HepG2 (cell line): Measurements from ENCODE around the gene CLIC4. TPM values are rescaled to one million over a fixed set of nuclear protein-coding genes. Genes with fewer than 3 reads are reported as not detected.
A peak's percentile ranks its signal among the peaks of the same experiment; 100 is the strongest.

Experiments used
- MATR3 ChIP-seq: sonication (generic); formaldehyde crosslinking; IDR thresholded peaks from 2 replicates; pipeline ENCODE4 v1.4.0; 2020; ENCODE audit warnings: missing genetic modification reagents
- MIXL1 ChIP-seq: IDR thresholded peaks from 2 replicates; pipeline ENCODE4 v1.6.1; 2016
- SMARCC2 ChIP-seq: fragments of 450-650 bp; IDR thresholded peaks from 2 replicates; pipeline ENCODE4 v1.6.1; 2017; ENCODE audit warnings: antibody characterized with exemption, mild to moderate bottlenecking
- SOX13 ChIP-seq, 3 experiments: fragments of 450-650 bp in 1 of 3; sonication (generic) in 1 of 3; formaldehyde crosslinking in 1 of 3; IDR thresholded peaks in 2 of 3; conservative IDR thresholded peaks in 1 of 3; 2 replicates each; pipeline versions ENCODE4 v1.5.0 to v1.6.1; 2016 to 2020; ENCODE audit warnings: antibody characterized with exemption in 1 of 3, mild to moderate bottlenecking in 1 of 3, missing compliant biosample characterization in 1 of 3, missing genetic modification reagents in 1 of 3, moderate library complexity in 1 of 3
- THYN1 ChIP-seq: sonication (generic); formaldehyde crosslinking; IDR thresholded peaks from 2 replicates; pipeline ENCODE4 v1.8.1; 2023; ENCODE audit warnings: low read depth, mild to moderate bottlenecking, moderate library complexity, missing genetic modification reagents, borderline replicate concordance
- ZMYM3 ChIP-seq: sonication (generic); formaldehyde crosslinking; IDR thresholded peaks from 2 replicates; pipeline ENCODE4 v1.5.1; 2020; ENCODE audit warnings: mild to moderate bottlenecking, missing genetic modification reagents
- ZNF263 ChIP-seq: sonication (generic); formaldehyde crosslinking; IDR thresholded peaks from 2 replicates; pipeline ENCODE4 v1.4.0; 2020; ENCODE audit warnings: missing genetic modification reagents
- ZNF773 ChIP-seq: sonication (generic); formaldehyde crosslinking; IDR thresholded peaks from 2 replicates; pipeline ENCODE4 v1.4.0; 2020; ENCODE audit warnings: missing genetic modification reagents, borderline replicate concordance
- polyA plus RNA-seq, 8 experiments: library from polyadenylated mRNA; depleted of rRNA in 3 of 8; stranded (reverse) in 7 of 8; unstranded in 1 of 8; fragments of >200 nt; fragmentation: Illumina TruSeq in 4 of 8; extraction: Trizol in 4 of 8; gene quantifications; 2 replicates each; pipeline versions ENCODE4 v1.2.1 to v1.2.3, GENCODE V29; 2011 to 2016; ENCODE audit warnings: low read depth in 4 of 8, missing spikeins in 1 of 8, mixed read lengths in 1 of 8; ENCODE audit not compliant: insufficient read depth in 1 of 8
- total RNA-seq, 5 experiments: library from RNA; depleted of rRNA; stranded (reverse); fragments of >200 nt; fragmentation: Illumina TruSeq; extraction: Trizol; gene quantifications; 2 replicates each; pipeline ENCODE4 v1.2.3, GENCODE V29; 2016; ENCODE audit warnings: low read depth in 1 of 5
- TF ChIP-seq, protein P1 (sequence below): sonication (generic); formaldehyde crosslinking; IDR thresholded peaks from 2 replicates; pipeline ENCODE4 v1.5.1; 2020; ENCODE audit warnings: missing genetic modification reagents, mild to moderate bottlenecking, borderline replicate concordance
- TF ChIP-seq, protein P2 (sequence below): sonication (generic); formaldehyde crosslinking; conservative IDR thresholded peaks from 2 replicates; pipeline ENCODE4 v1.8.0; 2022; ENCODE audit warnings: low read depth, missing genetic modification reagents

Gene CLIC4
- total and polyA plus RNA-seq, 2 of the 13 experiments (the other 11 are each of a cell fraction or from before 2014, with no cell fraction given): 23.3 to 77.4 TPM

DNA sequence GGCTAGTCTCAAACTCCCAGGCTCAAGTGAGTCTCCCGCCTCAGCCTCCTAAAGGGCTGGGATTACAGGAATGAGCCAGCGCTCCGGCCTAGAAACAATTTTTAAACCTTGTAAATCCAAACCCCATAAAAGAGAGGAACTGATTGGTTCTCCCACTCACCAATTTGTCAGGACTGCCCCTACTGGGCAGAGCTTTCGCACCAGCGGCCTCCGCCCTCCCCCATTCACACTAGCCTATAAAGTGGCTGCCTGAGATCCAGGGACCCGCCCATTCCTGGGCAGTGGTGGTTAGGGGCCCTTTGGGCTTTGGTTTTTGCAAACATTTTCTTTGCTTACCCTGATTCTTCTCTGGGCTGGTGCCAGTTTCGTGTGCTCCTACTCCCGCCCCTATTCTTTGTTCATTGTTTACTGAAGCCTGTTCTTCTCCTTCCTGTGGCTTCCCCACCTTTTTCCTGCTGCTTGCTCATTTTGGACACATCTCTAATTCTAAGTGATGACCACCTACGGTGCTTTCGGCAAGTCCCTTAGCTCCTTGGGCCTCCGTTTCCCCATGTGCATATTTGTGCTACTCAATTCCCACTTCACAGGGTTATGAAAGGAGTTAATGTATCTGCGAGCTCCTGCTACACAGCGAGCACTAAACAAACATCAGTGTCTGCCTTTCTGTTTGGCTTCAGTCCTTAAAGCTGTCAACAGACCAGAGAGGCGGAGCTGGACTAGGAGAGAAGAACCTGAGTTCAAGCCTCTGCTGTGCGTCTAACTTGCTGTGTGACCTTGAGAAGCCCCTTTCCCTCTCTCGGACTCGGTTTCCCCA, 39.8 kb upstream of the CLIC4 start (continued):
- no peak for TF ChIP-seq SMARCC2
- 0 out of 2 replicates have a peak, but pooled peaks have one; percentile 2 for TF ChIP-seq ZNF263 (CRISPR knock-in tag)
- no peak for TF ChIP-seq ZNF773 (CRISPR knock-in tag)
- peak; percentile 82 for TF ChIP-seq SOX13 (IDR thresholded peaks at IDR 0.05)
- peak in 1 of 2 experiments; percentile 84; a peak in 2 of 4 replicates for TF ChIP-seq SOX13 (CRISPR knock-in tag; conservative IDR thresholded peaks at IDR 0.05 in 1 of 2, IDR thresholded peaks at IDR 0.05 in 1 of 2)
- TF ChIP-seq, protein P1, sequence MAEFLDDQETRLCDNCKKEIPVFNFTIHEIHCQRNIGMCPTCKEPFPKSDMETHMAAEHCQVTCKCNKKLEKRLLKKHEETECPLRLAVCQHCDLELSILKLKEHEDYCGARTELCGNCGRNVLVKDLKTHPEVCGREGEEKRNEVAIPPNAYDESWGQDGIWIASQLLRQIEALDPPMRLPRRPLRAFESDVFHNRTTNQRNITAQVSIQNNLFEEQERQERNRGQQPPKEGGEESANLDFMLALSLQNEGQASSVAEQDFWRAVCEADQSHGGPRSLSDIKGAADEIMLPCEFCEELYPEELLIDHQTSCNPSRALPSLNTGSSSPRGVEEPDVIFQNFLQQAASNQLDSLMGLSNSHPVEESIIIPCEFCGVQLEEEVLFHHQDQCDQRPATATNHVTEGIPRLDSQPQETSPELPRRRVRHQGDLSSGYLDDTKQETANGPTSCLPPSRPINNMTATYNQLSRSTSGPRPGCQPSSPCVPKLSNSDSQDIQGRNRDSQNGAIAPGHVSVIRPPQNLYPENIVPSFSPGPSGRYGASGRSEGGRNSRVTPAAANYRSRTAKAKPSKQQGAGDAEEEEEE (CRISPR knock-in tag): no peak
- no peak for TF ChIP-seq THYN1 (CRISPR knock-in tag)
- TF ChIP-seq, protein P2, sequence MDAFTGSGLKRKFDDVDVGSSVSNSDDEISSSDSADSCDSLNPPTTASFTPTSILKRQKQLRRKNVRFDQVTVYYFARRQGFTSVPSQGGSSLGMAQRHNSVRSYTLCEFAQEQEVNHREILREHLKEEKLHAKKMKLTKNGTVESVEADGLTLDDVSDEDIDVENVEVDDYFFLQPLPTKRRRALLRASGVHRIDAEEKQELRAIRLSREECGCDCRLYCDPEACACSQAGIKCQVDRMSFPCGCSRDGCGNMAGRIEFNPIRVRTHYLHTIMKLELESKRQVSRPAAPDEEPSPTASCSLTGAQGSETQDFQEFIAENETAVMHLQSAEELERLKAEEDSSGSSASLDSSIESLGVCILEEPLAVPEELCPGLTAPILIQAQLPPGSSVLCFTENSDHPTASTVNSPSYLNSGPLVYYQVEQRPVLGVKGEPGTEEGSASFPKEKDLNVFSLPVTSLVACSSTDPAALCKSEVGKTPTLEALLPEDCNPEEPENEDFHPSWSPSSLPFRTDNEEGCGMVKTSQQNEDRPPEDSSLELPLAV (CRISPR knock-in tag): no peak
- TF ChIP-seq MIXL1 (CRISPR knock-in tag): 0 out of 2 replicates have a peak, but pooled peaks have one; percentile 30
- TF ChIP-seq ZMYM3 (CRISPR knock-in tag): peak; percentile 92
- no peak for TF ChIP-seq MATR3
